NCI-H2107 treated with DMSO at 0.1 percent for 48 hours (cell line): ENCODE results near the gene TRIM17.

Experiments used
- DNase-seq: peaks from one replicate; lab custom pipeline; 2025; ENCODE audit not compliant: unreplicated experiment; lab: John Stamatoyannopoulos, UW

Gene TRIM17

GRCh38 chr1:228402641-228403025 is 14.0 kb downstream of the TRIM17 start:
- DNase-seq: no peak

- no peak for DNase-seq
Measured at GRCh38 chr1:228401782-228402640, 14.7 kb downstream of the TRIM17 start.

GRCh38 chr1:228400692-228401454 is 15.8 kb downstream of the TRIM17 start:
- no peak for DNase-seq

GRCh38 chr1:228400237-228400651 is 16.4 kb downstream of the TRIM17 start:
- DNase-seq: no peak

GRCh38 chr1:228399531-228400236 is 17.0 kb downstream of the TRIM17 start:
- DNase-seq: no peak

- no peak for DNase-seq
Measured at GRCh38 chr1:228398741-228399461, 17.8 kb downstream of the TRIM17 start.

GRCh38 chr1:228397966-228398365 is 18.7 kb downstream of the TRIM17 start:
- DNase-seq: no peak

GRCh38 chr1:228396770-228397662 is 19.6 kb downstream of the TRIM17 start:
- DNase-seq: no peak

GRCh38 chr1:228394571-228395394 is 21.9 kb downstream of the TRIM17 start:
- no peak for DNase-seq

- no peak for DNase-seq
Measured at GRCh38 chr1:228393811-228394570, 22.7 kb downstream of the TRIM17 start.

- no peak for DNase-seq
Measured at GRCh38 chr1:228393268-228393701, 23.4 kb downstream of the TRIM17 start.

- no peak for DNase-seq
Measured at GRCh38 chr1:228392111-228392936, 24.3 kb downstream of the TRIM17 start.

GRCh38 chr1:228391411-228392020 is 25.1 kb downstream of the TRIM17 start:
- no peak for DNase-seq

GRCh38 chr1:228390649-228391048 is 26.0 kb downstream of the TRIM17 start:
- no peak for DNase-seq

GRCh38 chr1:228387321-228387720 is 29.3 kb downstream of the TRIM17 start:
- no peak for DNase-seq

- DNase-seq: no peak
Measured at GRCh38 chr1:228385232-228385631, 31.4 kb downstream of the TRIM17 start.

GRCh38 chr1:228383773-228384172 is 32.9 kb downstream of the TRIM17 start:
- no peak for DNase-seq
